ENCODE results near the gene ZNF613. TPM values are rescaled to one million over a fixed set of nuclear protein-coding genes. Genes with fewer than 3 reads are reported as not detected.
A peak's percentile ranks its signal among the peaks of the same experiment; 100 is the strongest.
"Not testable (repeated sequence)": the region's sequence is repeated elsewhere in the genome, so short reads cannot be mapped to it uniquely, and the experiment has no call there.

Gene ZNF613
- total and polyA plus RNA-seq, 10 donors, result 2.8 to 11.6 (median 5.4) TPM

DNA sequence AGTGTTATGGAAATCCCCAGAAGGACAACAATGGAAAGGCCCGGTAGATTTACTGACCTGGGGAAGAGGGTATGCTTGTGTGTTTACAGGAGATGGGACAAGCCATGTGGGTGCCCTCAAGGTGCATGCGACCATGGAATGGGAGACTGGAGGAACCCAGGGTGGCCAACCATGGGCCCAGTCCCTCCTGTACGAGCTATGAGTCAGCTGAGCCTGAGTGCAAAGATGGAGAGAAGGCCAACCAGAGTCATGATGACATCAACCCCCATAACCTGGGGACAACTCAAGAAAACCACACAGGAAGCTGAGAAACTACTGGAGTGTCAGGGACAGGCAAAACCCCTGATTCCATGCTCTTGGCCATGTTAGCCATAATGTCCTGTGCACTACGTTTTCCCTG lies 51.6 kb downstream of the ZNF613 start:
- WGBS, 5 donors, result 91 to 96% (median 95%) methylated on average over 3 to 4 of the region's 4 CpGs
- H3K4me1 ChIP-seq, result no peaks in the 10 kb centered on the region
- no peak for DNase-seq
- TF ChIP-seq, protein P1, sequence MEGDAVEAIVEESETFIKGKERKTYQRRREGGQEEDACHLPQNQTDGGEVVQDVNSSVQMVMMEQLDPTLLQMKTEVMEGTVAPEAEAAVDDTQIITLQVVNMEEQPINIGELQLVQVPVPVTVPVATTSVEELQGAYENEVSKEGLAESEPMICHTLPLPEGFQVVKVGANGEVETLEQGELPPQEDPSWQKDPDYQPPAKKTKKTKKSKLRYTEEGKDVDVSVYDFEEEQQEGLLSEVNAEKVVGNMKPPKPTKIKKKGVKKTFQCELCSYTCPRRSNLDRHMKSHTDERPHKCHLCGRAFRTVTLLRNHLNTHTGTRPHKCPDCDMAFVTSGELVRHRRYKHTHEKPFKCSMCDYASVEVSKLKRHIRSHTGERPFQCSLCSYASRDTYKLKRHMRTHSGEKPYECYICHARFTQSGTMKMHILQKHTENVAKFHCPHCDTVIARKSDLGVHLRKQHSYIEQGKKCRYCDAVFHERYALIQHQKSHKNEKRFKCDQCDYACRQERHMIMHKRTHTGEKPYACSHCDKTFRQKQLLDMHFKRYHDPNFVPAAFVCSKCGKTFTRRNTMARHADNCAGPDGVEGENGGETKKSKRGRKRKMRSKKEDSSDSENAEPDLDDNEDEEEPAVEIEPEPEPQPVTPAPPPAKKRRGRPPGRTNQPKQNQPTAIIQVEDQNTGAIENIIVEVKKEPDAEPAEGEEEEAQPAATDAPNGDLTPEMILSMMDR (IDR thresholded peaks at IDR 0.05 in 8 of 11, conservative IDR thresholded peaks at IDR 0.05 in 3 of 11), result no peak
- TF ChIP-seq POLR2A (IDR thresholded peaks at IDR 0.05), result no peak
- TF ChIP-seq POLR2AphosphoS5 (IDR thresholded peaks at IDR 0.05), result no peak
- H3K9me3 ChIP-seq, result peaks cover 43 to 100% (median 100%) of the 10 kb centered on the region in 8 donors
- H3K4me3 ChIP-seq, result no peak overlapping the region
- H3K36me3 ChIP-seq, result peaks cover 6 to 100% (median 62%) of the 10 kb centered on the region in 6 donors
- H3K27ac ChIP-seq, result no peak overlapping the region
- H3K27me3 ChIP-seq (replicated peaks in 1 of 7), result no peaks in the 10 kb centered on the region
- intact Hi-C loops (cut with DNase I; ENCODE audit: low total_unique reads), result no loop called here

DNA sequence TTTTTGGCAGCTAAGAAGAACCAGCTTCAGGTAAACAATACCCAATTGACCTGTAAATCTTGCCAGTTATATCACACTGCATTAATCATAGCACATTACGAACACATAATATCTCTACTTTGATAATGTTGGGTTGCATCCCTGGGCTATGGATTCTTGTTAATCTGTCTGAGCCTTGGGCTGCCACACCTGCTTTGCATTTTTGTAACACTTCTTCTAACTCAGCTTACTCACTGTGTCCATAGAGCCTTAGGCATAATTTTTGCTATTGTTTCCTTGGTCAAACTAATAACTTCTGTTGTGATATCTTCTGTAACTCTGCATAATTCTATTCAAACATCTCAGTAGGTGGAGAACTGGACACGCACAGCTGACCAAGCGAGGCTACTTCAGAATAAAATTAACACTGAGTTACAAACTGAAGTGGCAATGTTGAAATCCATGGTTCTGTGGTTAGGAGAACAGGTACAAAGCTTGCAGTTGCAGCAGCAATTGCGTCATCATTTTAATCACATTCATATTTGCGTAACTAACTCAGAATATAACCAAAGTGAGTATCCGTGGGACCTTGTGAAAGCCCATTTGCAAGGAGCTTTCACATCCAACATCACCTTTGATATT lies 53.0 kb downstream of the ZNF613 start:
- H3K9me3 ChIP-seq, result peaks cover 35 to 100% (median 100%) of the 10 kb centered on the region in 8 donors
- H3K27ac ChIP-seq, result peak overlapping the region in 2 of 8 donors; percentile 19 to 33
- H3K4me3 ChIP-seq, result no peak overlapping the region
- H3K27me3 ChIP-seq (replicated peaks in 1 of 7), result no peaks in the 10 kb centered on the region
- peaks cover 0 to 100% (median 49%) of the 10 kb centered on the region in 6 donors for H3K36me3 ChIP-seq
- intact Hi-C loops (cut with DNase I; ENCODE audit: low total_unique reads), result no loop called here
- 61 to 92% (median 83%) methylated on average over 6 of the region's 6 CpGs for WGBS, 5 donors
- TF ChIP-seq, protein P1 (IDR thresholded peaks at IDR 0.05 in 8 of 11, conservative IDR thresholded peaks at IDR 0.05 in 3 of 11), result no peak
- TF ChIP-seq POLR2A (IDR thresholded peaks at IDR 0.05), result no peak
- TF ChIP-seq POLR2AphosphoS5 (IDR thresholded peaks at IDR 0.05), result no peak
- no peak for DNase-seq
- H3K4me1 ChIP-seq, result peaks cover 2 to 9% (median 5%) of the 10 kb centered on the region in 6 donors

DNA sequence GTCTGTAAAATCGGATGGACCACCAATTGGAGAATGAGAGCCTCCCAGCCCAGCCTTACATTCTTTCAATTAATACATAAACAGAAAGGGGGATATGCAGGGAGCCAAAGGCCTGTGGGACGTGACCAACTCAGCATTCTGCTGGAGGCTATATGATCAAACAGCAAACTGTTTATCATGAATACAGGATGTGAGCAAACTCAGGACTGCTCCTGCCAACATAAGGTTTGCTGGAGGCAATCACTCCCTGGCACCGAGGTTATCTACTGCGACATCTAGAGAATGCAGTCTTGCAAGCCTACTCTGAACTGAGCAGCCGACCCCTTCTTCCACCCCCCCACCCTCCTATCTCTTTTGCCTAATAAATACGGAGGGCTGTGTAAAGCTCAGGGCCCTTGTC lies 53.7 kb downstream of the ZNF613 start:
- H3K36me3 ChIP-seq, result peaks cover 0 to 94% (median 43%) of the 10 kb centered on the region in 6 donors
- 87 to 97% (median 96%) methylated on average over 6 of the region's 6 CpGs for WGBS, 5 donors
- H3K4me3 ChIP-seq; DNase-seq; H3K27me3 ChIP-seq (replicated peaks in 1 of 7); intact Hi-C loops (cut with DNase I; ENCODE audit: low total_unique reads): not testable (repeated sequence)
- peaks cover 32 to 99% (median 96%) of the 10 kb centered on the region in 8 donors for H3K9me3 ChIP-seq
- peaks cover 8 to 16% (median 12%) of the 10 kb centered on the region in 6 donors for H3K4me1 ChIP-seq
- peak overlapping the region in 1 of 8 donors; percentile 33 for H3K27ac ChIP-seq

DNA sequence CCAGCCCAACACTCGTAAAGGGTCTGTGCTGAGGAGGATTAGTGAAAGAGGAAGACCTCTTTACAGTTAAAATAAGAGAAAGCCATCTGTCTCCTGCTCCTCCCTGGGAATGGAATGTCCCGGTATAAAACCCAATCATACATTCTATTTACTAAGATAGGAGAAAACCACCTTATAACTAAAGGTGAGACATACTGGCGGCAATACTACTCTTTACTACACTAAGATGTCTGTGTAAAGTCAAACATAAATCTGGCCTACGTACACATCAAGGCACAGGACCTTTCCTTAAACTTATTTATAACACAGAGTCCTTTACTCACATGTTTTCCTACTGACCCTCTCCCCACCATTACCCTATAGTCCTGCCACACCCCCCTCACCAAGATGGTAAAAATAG lies 56.1 kb downstream of the ZNF613 start:
- peaks cover 28 to 89% (median 87%) of the 10 kb centered on the region in 8 donors for H3K9me3 ChIP-seq
- H3K4me3 ChIP-seq, result no peak overlapping the region
- 96 to 99% (median 99%) methylated on average over 4 of the region's 4 CpGs for WGBS, 5 donors
- TF ChIP-seq POLR2AphosphoS5 (IDR thresholded peaks at IDR 0.05), result no peak
- TF ChIP-seq, protein P1 (IDR thresholded peaks at IDR 0.05 in 8 of 11, conservative IDR thresholded peaks at IDR 0.05 in 3 of 11), result no peak
- TF ChIP-seq POLR2A (IDR thresholded peaks at IDR 0.05), result no peak
- H3K27ac ChIP-seq, result no peak overlapping the region
- H3K36me3 ChIP-seq, result peaks cover 0 to 70% (median 30%) of the 10 kb centered on the region in 6 donors
- H3K4me1 ChIP-seq, result peaks cover 8 to 23% (median 16%) of the 10 kb centered on the region in 6 donors
- DNase-seq, result no peak
- intact Hi-C loops (cut with DNase I; ENCODE audit: low total_unique reads), result no loop called here
- no peaks in the 10 kb centered on the region for H3K27me3 ChIP-seq (replicated peaks in 1 of 7)

Measured in spleen (tissue), 11 donors.